Neutrophil (primary cell): ENCODE results near the gene OARD1.

Experiments used
- H3K27ac ChIP-seq: fragments of 200-600 bp; sonication (generic); 2 replicates; pipeline ENCODE4 v1.5.1; 2016; ENCODE audit warnings: mild to moderate bottlenecking, moderate library complexity
- H3K27me3 ChIP-seq: fragments of 200-600 bp; sonication (generic); 2 replicates; pipeline ENCODE4 v1.6.0; 2016; ENCODE audit warnings: mild to moderate bottlenecking
- H3K36me3 ChIP-seq: fragments of 200-600 bp; sonication (generic); 2 replicates; pipeline ENCODE4 v1.5.1; 2017
- H3K4me1 ChIP-seq, 2 experiments: fragments of 200-600 bp in 1 of 2; sonication (generic) in 1 of 2; 1 replicate in 1 of 2; 2 replicates in 1 of 2; pipeline versions ENCODE4 v1.5.1 to v1.6.1; 2013 to 2016; ENCODE audit warnings: low read depth in 1 of 2, low read length in 1 of 2, mild to moderate bottlenecking in 1 of 2, moderate library complexity in 1 of 2; ENCODE audit not compliant: control insufficient read depth in 1 of 2, insufficient read depth in 1 of 2
- H3K4me3 ChIP-seq, 2 experiments: fragments of 200-600 bp in 1 of 2; sonication (generic) in 1 of 2; 1 replicate in 1 of 2; 2 replicates in 1 of 2; pipeline ENCODE4 v1.5.1; 2013 to 2016; ENCODE audit warnings: low read depth in 1 of 2, low read length in 1 of 2, mild to moderate bottlenecking in 1 of 2, moderate library complexity in 1 of 2
- H3K9me3 ChIP-seq: fragments of 200-600 bp; sonication (generic); 2 replicates; pipeline ENCODE4 v1.5.1; 2016
- TF ChIP-seq, protein P1 (sequence below): fragments of 200-600 bp; sonication (generic); IDR thresholded peaks from 2 replicates; pipeline ENCODE4 v1.5.1; 2016; ENCODE audit warnings: antibody characterized with exemption

Gene OARD1

DNA sequence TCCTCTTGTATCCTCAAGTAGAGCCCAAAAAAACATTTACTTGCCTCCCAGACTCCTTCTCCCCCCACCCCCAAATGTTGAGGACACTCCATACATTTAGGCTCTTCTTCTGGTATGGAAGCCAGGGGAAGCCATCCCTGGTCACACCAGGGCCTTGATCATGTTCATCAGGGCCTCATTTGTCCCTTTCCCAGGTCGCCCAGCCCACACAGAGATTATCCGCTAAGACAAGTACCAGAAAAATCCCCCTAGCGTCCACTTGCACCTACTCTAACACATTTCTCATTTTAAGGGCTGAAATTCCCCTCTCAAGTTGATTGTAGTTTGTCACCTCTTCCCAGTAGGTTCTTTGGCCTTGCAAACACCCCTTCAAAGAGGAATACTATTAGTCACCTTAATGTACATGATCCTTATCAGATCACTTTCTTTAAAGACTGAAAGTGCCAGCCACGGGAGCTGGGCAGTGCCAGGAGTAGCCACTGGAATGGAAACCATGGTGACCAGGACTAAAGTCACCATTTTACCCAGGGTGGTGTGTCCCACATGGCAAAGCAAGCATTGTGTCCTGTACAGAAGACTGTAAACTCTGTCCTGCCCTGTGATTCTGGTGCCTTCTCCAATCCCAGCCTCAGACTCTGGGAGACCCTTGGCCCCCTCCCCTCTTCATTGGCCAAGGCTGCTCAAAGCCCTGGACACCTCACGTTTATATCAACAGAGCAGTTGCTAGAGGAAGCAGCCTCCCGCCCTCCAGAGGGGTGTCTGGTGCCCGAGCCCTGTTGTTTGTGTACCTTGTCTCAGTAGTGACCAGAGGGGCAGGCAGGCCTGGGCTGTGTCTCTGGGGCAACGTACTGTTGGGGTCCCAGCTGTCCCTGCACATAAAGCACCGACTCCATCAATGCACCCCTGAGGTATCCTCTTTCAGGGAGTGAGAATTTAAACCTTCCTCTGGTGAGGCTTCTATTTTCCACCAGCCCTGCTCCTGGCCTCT lies 24.1 kb downstream of the OARD1 start:
- Histone ChIP-seq H3K36me3 (no peaks in the 10 kb centered on the region), H3K27ac (no peak overlapping the region), H3K27me3 (no peaks in the 10 kb centered on the region), H3K4me3 (no peak overlapping the region), H3K9me3 (no peaks in the 10 kb centered on the region), H3K4me1 (peaks cover 10 to 13% of the 10 kb centered on the region in 2 experiments)
- TF ChIP-seq, protein P1, sequence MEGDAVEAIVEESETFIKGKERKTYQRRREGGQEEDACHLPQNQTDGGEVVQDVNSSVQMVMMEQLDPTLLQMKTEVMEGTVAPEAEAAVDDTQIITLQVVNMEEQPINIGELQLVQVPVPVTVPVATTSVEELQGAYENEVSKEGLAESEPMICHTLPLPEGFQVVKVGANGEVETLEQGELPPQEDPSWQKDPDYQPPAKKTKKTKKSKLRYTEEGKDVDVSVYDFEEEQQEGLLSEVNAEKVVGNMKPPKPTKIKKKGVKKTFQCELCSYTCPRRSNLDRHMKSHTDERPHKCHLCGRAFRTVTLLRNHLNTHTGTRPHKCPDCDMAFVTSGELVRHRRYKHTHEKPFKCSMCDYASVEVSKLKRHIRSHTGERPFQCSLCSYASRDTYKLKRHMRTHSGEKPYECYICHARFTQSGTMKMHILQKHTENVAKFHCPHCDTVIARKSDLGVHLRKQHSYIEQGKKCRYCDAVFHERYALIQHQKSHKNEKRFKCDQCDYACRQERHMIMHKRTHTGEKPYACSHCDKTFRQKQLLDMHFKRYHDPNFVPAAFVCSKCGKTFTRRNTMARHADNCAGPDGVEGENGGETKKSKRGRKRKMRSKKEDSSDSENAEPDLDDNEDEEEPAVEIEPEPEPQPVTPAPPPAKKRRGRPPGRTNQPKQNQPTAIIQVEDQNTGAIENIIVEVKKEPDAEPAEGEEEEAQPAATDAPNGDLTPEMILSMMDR: no peak

DNA sequence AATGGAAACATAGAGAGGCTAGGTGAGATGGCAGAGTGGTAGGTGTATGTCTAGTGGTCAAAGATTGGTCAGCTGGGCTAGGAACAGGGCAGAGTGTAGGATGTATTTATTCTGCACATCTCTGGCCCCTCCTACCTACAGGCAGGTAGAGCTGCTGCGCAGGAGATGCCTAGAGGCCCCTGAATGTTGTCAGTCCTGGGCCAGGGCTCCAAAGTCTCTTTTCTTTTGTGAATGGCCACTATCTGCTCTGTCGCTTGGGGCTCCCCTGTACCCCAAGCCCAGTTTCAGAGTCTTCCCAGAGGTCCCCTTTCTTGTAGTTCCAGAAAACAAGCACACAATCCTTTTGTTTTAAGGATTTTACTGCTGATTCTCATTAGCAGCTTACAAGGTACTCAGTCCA lies 24.9 kb downstream of the OARD1 start:
- Histone ChIP-seq H3K4me1 (peaks cover 9 to 11% of the 10 kb centered on the region in 2 experiments), H3K27me3 (no peaks in the 10 kb centered on the region), H3K4me3 (no peak overlapping the region), H3K27ac (no peak overlapping the region), H3K36me3 (no peaks in the 10 kb centered on the region), H3K9me3 (no peaks in the 10 kb centered on the region)
- TF ChIP-seq, protein P1: no peak

DNA sequence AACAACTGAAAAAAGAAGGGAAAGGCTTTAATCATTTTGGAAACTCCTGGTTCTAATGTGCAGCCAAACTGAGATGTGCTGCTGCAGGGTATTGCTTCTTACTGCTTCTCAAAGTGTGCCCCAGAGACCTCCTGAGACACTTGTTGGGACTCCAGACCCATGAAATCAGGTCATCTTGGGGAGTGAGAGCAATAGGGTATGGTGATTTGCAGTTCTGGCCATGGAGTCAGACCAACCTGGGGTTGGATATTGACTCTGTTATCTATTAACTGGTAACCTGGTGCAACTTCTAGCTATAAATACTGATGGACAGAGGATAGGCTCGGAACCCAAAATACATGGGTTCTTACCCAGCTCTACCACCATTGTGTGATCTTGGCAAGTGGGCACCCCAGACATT lies 26.1 kb downstream of the OARD1 start:
- Histone ChIP-seq H3K4me1 (no peaks in the 10 kb centered on the region), H3K27ac (no peak overlapping the region), H3K9me3 (no peaks in the 10 kb centered on the region), H3K36me3 (no peaks in the 10 kb centered on the region), H3K4me3 (no peak overlapping the region), H3K27me3 (no peaks in the 10 kb centered on the region)
- TF ChIP-seq, protein P1: no peak

DNA sequence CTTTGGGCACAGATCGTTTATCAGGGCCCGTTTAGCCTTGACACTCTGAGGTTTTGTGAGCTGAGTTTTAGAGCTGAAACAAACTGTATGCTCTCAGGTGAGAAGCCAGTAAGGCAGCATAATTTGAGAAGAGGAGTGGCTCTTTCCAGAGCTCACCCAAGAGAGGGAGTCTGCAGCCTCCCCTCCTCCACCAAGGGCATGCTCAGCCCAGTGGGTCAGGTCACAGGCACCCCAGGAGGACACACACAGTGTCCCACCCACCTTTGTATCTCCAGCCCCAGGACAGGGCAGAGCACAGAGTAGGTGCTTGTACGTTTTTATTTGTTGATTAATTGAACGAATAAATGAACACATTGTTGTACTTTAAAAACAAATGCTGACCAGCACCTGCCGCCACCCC lies 26.5 kb downstream of the OARD1 start:
- no peaks in the 10 kb centered on the region for H3K4me1 ChIP-seq
- TF ChIP-seq, protein P1: no peak
- no peak overlapping the region for H3K4me3 ChIP-seq
- H3K27ac ChIP-seq: no peak overlapping the region
- H3K27me3 ChIP-seq: no peaks in the 10 kb centered on the region
- H3K9me3 ChIP-seq: no peaks in the 10 kb centered on the region
- H3K36me3 ChIP-seq: no peaks in the 10 kb centered on the region

DNA sequence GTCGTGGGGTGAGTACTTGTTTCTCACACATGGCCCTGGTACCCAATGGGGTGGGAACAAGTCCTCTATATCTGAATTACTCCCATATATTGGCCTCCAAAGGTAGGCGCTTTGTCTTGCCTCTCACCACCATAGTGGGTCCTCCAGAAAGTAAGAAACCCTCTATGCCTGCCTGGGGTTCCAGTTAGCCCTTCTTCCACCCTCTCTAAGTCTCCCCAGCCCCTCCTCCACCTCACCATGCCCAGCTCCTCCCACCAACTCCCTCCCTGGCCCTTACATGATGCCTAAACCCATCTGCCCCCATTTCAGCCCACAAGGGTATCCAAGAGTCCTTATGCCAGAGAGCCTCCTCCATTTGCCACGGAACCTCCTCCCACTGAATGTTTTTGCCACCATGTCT lies 29.0 kb downstream of the OARD1 start:
- no peak overlapping the region for H3K27ac ChIP-seq
- H3K4me1 ChIP-seq: no peaks in the 10 kb centered on the region
- no peaks in the 10 kb centered on the region for H3K27me3 ChIP-seq
- no peak overlapping the region for H3K4me3 ChIP-seq
- no peaks in the 10 kb centered on the region for H3K9me3 ChIP-seq
- TF ChIP-seq, protein P1: no peak
- no peaks in the 10 kb centered on the region for H3K36me3 ChIP-seq
